IMR-90 (cell line): ENCODE measurements around the gene IQCK. TPM values are rescaled to one million over a fixed set of nuclear protein-coding genes. Genes with fewer than 3 reads are reported as not detected.

ENCODE experiments used
- ATAC-seq: fragments of 200-7000 bp; cut with Tn5 transposase; 2 replicates; pipeline ENCODE4 v1.9.1; 2020; ENCODE audit warnings: low read depth, mild to moderate bottlenecking, moderate library complexity
- BruUV-seq: library from RNA; stranded (reverse); fragments of 400-500 nt; replicated peaks from 2 replicates; lab custom pipeline; 2021; lab: Mats Ljungman, UMichigan
- CTCF ChIA-PET: fragments of 300-600 bp; formaldehyde crosslinking; extraction: SDS; loops from one replicate; lab custom pipeline; 2021; ENCODE audit warnings: antibody characterized with exemption; lab: Yijun Ruan, JAX
- POLR2A ChIA-PET: fragments of 300-600 bp; sonication (Branson Sonifier 250); formaldehyde crosslinking; loops from one replicate; lab custom pipeline; 2022; ENCODE audit warnings: antibody characterized with exemption; ENCODE audit not compliant: unreplicated experiment; lab: Charles Lee
- DNase-seq: peaks from one replicate; pipeline ENCODE4 v3.0.0; 2013
- H2AFZ ChIP-seq: replicated peaks from 2 replicates; pipeline ENCODE3; 2013; ENCODE audit warnings: low read length, mild to moderate bottlenecking; ENCODE audit not compliant: poor library complexity
- H2AK5ac ChIP-seq: 2 replicates; pipeline ENCODE4 v1.6.1; 2013; ENCODE audit warnings: low read depth, low read length, inconsistent platforms
- H2AK9ac ChIP-seq: replicated peaks from 2 replicates; pipeline ENCODE3; 2013; ENCODE audit warnings: mild to moderate bottlenecking, low read depth, low read length, moderate library complexity; ENCODE audit not compliant: poor library complexity
- H2BK120ac ChIP-seq: 2 replicates; pipeline ENCODE4 v1.6.1; 2013; ENCODE audit warnings: low read depth, low read length, inconsistent platforms
- H2BK15ac ChIP-seq: 3 replicates; pipeline ENCODE4 v1.6.1; 2013; ENCODE audit warnings: low read depth, low read length, inconsistent platforms
- H2BK20ac ChIP-seq: 2 replicates; pipeline ENCODE4 v1.6.1; 2013; ENCODE audit warnings: low read depth, mild to moderate bottlenecking, inconsistent platforms, low read length, moderate library complexity
- H2BK5ac ChIP-seq: 2 replicates; pipeline ENCODE4 v1.6.1; 2013; ENCODE audit warnings: mild to moderate bottlenecking, low read depth, low read length, inconsistent platforms; ENCODE audit not compliant: poor library complexity, severe bottlenecking
- H3K14ac ChIP-seq: replicated peaks from 2 replicates; pipeline ENCODE4 v1.6.1; 2013; ENCODE audit warnings: low read depth, low read length, inconsistent platforms
- H3K18ac ChIP-seq: 2 replicates; pipeline ENCODE4 v1.6.1; 2013; ENCODE audit warnings: low read depth, low read length, control low read depth
- H3K23ac ChIP-seq: 2 replicates; pipeline ENCODE4 v1.6.1; 2013; ENCODE audit warnings: low read depth, low read length, inconsistent platforms
- H3K27ac ChIP-seq: 2 replicates; pipeline ENCODE4 v1.5.1; 2013; ENCODE audit warnings: mild to moderate bottlenecking, control low read depth, low read length; ENCODE audit not compliant: insufficient read depth
- H3K27me3 ChIP-seq: 2 replicates; pipeline ENCODE4 v1.6.1; 2013; ENCODE audit warnings: low read length; ENCODE audit not compliant: control insufficient read depth, insufficient read depth
- H3K36me3 ChIP-seq: 2 replicates; pipeline ENCODE4 v1.6.1; 2013; ENCODE audit warnings: low read length, mixed read lengths; ENCODE audit not compliant: control insufficient read depth, insufficient read depth
- H3K4ac ChIP-seq: 2 replicates; pipeline ENCODE4 v1.6.1; 2013; ENCODE audit warnings: low read depth, low read length, inconsistent platforms
- H3K4me1 ChIP-seq: 2 replicates; pipeline ENCODE4 v1.6.1; 2013; ENCODE audit warnings: low read length, mixed read lengths; ENCODE audit not compliant: control insufficient read depth, insufficient read depth
- H3K4me2 ChIP-seq: 2 replicates; pipeline ENCODE4 v1.6.1; 2013; ENCODE audit warnings: low read depth, mild to moderate bottlenecking, control low read depth, low read length, moderate library complexity
- H3K4me3 ChIP-seq: 2 replicates; pipeline ENCODE4 v1.5.1; 2013; ENCODE audit warnings: low read depth, mild to moderate bottlenecking, control low read depth, low read length, moderate library complexity; ENCODE audit not compliant: insufficient read depth
- H3K56ac ChIP-seq: 2 replicates; pipeline ENCODE4 v1.6.1; 2013; ENCODE audit warnings: low read length, inconsistent platforms; ENCODE audit not compliant: insufficient read depth; ENCODE audit errors: extremely low read depth
- H3K79me1 ChIP-seq, 2 experiments: 2 replicates each; pipeline ENCODE4 v1.6.1; 2013; ENCODE audit warnings: low read length in 2 of 2, inconsistent platforms in 1 of 2, low read depth in 1 of 2
- H3K9ac ChIP-seq: 2 replicates; pipeline ENCODE4 v1.6.1; 2013; ENCODE audit warnings: low read depth, low read length, control low read depth
- H3K9me1 ChIP-seq: 2 replicates; pipeline ENCODE4 v1.6.1; 2013; ENCODE audit warnings: low read length, inconsistent platforms; ENCODE audit not compliant: insufficient read depth
- H3K9me3 ChIP-seq: 2 replicates; pipeline ENCODE4 v1.6.1; 2013; ENCODE audit warnings: low read length; ENCODE audit not compliant: control insufficient read depth, insufficient read depth
- H4K20me1 ChIP-seq: 2 replicates; pipeline ENCODE4 v1.6.1; 2013; ENCODE audit warnings: low read length, inconsistent platforms; ENCODE audit not compliant: insufficient read depth
- H4K5ac ChIP-seq: 2 replicates; pipeline ENCODE4 v1.6.1; 2013; ENCODE audit warnings: mild to moderate bottlenecking, low read depth, low read length, control low read depth
- H4K8ac ChIP-seq, 2 experiments: 2 replicates each; pipeline ENCODE4 v1.6.1; 2013; ENCODE audit warnings: low read depth in 2 of 2, low read length in 2 of 2, control low read depth in 1 of 2, inconsistent platforms in 1 of 2
- H4K91ac ChIP-seq: 2 replicates; pipeline ENCODE4 v1.6.1; 2013; ENCODE audit warnings: low read depth, low read length, inconsistent platforms; ENCODE audit not compliant: insufficient read depth
- BHLHE40 ChIP-seq: fragments of 150-350 bp; IDR thresholded peaks from 2 replicates; pipeline ENCODE4 v1.6.1; 2016; ENCODE audit warnings: mild to moderate bottlenecking, low read depth, low read length
- CEBPB ChIP-seq: IDR thresholded peaks from 2 replicates; pipeline ENCODE4 v1.6.1; 2012; ENCODE audit warnings: low read depth, low read length, improper control_type of control experiment
- CHD1 ChIP-seq: IDR thresholded peaks from 2 replicates; pipeline ENCODE4 v1.6.1; 2012; ENCODE audit warnings: low read depth, low read length, improper control_type of control experiment
- CTCF ChIP-seq: conservative IDR thresholded peaks from 2 replicates; pipeline ENCODE4 v1.5.1; 2012; ENCODE audit warnings: mild to moderate bottlenecking, low read depth, low read length, improper control_type of control experiment
- FOS ChIP-seq: fragments of 150-350 bp; IDR thresholded peaks from 2 replicates; pipeline ENCODE4 v1.6.1; 2016; ENCODE audit warnings: low read depth, low read length
- MAFK ChIP-seq: IDR thresholded peaks from 2 replicates; pipeline ENCODE4 v1.6.1; 2012; ENCODE audit warnings: low read depth, low read length, improper control_type of control experiment
- MAZ ChIP-seq: IDR thresholded peaks from 2 replicates; pipeline ENCODE4 v1.6.1; 2012; ENCODE audit warnings: low read depth, mild to moderate bottlenecking, low read length, improper control_type of control experiment, moderate library complexity, borderline replicate concordance
- MXI1 ChIP-seq: IDR thresholded peaks from 2 replicates; pipeline ENCODE4 v1.6.1; 2012; ENCODE audit warnings: low read depth, mild to moderate bottlenecking, low read length, moderate library complexity, borderline replicate concordance
- NFE2L2 ChIP-seq: fragments of 150-350 bp; IDR thresholded peaks from 2 replicates; pipeline ENCODE4 v1.6.1; 2016; ENCODE audit warnings: low read depth, mild to moderate bottlenecking, low read length
- POLR2A ChIP-seq: IDR thresholded peaks from 2 replicates; pipeline ENCODE4 v1.6.1; 2012; ENCODE audit warnings: mild to moderate bottlenecking, low read depth, low read length
- RAD21 ChIP-seq: IDR thresholded peaks from 2 replicates; pipeline ENCODE4 v1.6.1; 2012; ENCODE audit warnings: low read length, improper control_type of control experiment
- RCOR1 ChIP-seq: IDR thresholded peaks from 2 replicates; pipeline ENCODE4 v1.6.1; 2012; ENCODE audit warnings: mild to moderate bottlenecking, low read length, improper control_type of control experiment; ENCODE audit not compliant: insufficient replicate concordance
- RFX5 ChIP-seq: IDR thresholded peaks from 2 replicates; pipeline ENCODE4 v1.8.0; 2012; ENCODE audit warnings: low read depth, mild to moderate bottlenecking, low read length, moderate library complexity
- SMC3 ChIP-seq: fragments of 150-350 bp; IDR thresholded peaks from 2 replicates; pipeline ENCODE4 v1.6.1; 2016; ENCODE audit warnings: low read depth, mild to moderate bottlenecking, antibody characterized with exemption, low read length, moderate library complexity
- USF2 ChIP-seq: fragments of 150-350 bp; IDR thresholded peaks from 2 replicates; pipeline ENCODE4 v1.6.1; 2017; ENCODE audit warnings: mild to moderate bottlenecking, antibody characterized with exemption, low read length, low read depth
- WGBS, 2 experiments: methylation state at CpG; one replicate each; pipeline versions ENCODE4 v1.1.5 to v1.1.7; 2013; ENCODE audit warnings: missing lambda C conversion rate in 2 of 2; ENCODE audit not compliant: insufficient read length in 1 of 2; ENCODE audit errors: extremely low coverage in 2 of 2; 5-methylcytosine and 5-hydroxymethylcytosine counted together
- dilution Hi-C: fragments of 300-500 bp; cut with HindIII; formaldehyde crosslinking; loops from one replicate; pipeline ENCODE4 v1.14.3; 2018; ENCODE audit warnings: low sequenced_read_pairs; ENCODE audit not compliant: unreplicated experiment
- in situ Hi-C: fragments of 300-500 bp; cut with MboI; formaldehyde crosslinking; loops from 3 replicates; pipeline ENCODE4 v1.14.3; 2019; ENCODE audit warnings: low sequenced_read_pairs, inconsistent platforms, mixed read lengths
- intact Hi-C: fragments of 100-400 bp; cut with micrococcal nuclease; formaldehyde crosslinking; loops from 2 replicates; pipeline ENCODE4 v1.10.0; 2022
- polyA plus RNA-seq, 3 experiments: library from polyadenylated mRNA; depleted of rRNA; stranded (reverse); fragments of >200 nt; gene quantifications; 2 replicates each; pipeline ENCODE4 v1.2.3, GENCODE V29; 2012; ENCODE audit warnings: low replicate concordance in 1 of 3
- total RNA-seq: library from RNA; depleted of rRNA; stranded (reverse); fragments of >200 nt; gene quantifications from 2 replicates; pipeline ENCODE4 v1.2.3, GENCODE V29; 2012
- TF ChIP-seq, protein P1 (sequence below): fragments of 150-350 bp; IDR thresholded peaks from 2 replicates; pipeline ENCODE4 v1.6.1; 2016; ENCODE audit warnings: low read depth, mild to moderate bottlenecking, low read length, moderate library complexity, borderline replicate concordance

IQCK gene
- total and polyA plus RNA-seq, 2 of the 4 experiments (the other 2 are of a cell fraction): 4.1 to 5.4 TPM

GRCh38 chr16:19835196-19835595, 117.1 kb downstream of the IQCK start:
- no CpG with 5 or more reads among the region's 3 CpGs for WGBS, 2 experiments
- Histone ChIP-seq H2AFZ (no peak overlapping the region), H4K91ac (no peak overlapping the region), H2BK20ac (no peak overlapping the region), H2AK9ac (no peak overlapping the region), H4K8ac (no peak overlapping the region), H4K20me1 (no peaks in the 10 kb centered on the region), H2AK5ac (no peak overlapping the region), H3K27me3 (no peaks in the 10 kb centered on the region), H2BK15ac (no peak overlapping the region), H3K9me3 (no peaks in the 10 kb centered on the region), H3K79me1 (no peaks in the 10 kb centered on the region), H4K5ac (no peak overlapping the region), H3K4ac (no peak overlapping the region), H3K14ac (no peak overlapping the region), H3K36me3 (no peaks in the 10 kb centered on the region), H3K9ac (no peak overlapping the region), H2BK5ac (no peak overlapping the region), H3K18ac (no peak overlapping the region), H2BK120ac (no peak overlapping the region), H3K56ac (no peak overlapping the region), H3K27ac (no peak overlapping the region), H3K4me3 (no peak overlapping the region), H3K4me2 (no peak overlapping the region), H3K23ac (no peak overlapping the region), H3K9me1 (peaks cover 5% of the 10 kb centered on the region; the same call in 1 of the 2 replicates), H3K4me1 (peaks cover 4% of the 10 kb centered on the region)
- DNase-seq (no peak), ATAC-seq (no peak)
- dilution Hi-C loops (no loop called here), in situ Hi-C loops (no loop called here), intact Hi-C loops (loop anchor here (5.0 kb wide), 1 partner anchor 88 kb away; no protein-coding TSS in a partner anchor)
- ChIA-PET CTCF (no interaction called here), POLR2A (no interaction called here)
- TF ChIP-seq CTCF (no peak), RCOR1 (no peak), FOS (no peak), RAD21 (no peak), CHD1 (no peak), BHLHE40 (no peak), SMC3 (no peak), POLR2A (no peak), MAFK (no peak), RFX5 (no peak), NFE2L2 (no peak), MXI1 (no peak), MAZ (no peak), USF2 (no peak), CEBPB (no peak)
- TF ChIP-seq, protein P1, sequence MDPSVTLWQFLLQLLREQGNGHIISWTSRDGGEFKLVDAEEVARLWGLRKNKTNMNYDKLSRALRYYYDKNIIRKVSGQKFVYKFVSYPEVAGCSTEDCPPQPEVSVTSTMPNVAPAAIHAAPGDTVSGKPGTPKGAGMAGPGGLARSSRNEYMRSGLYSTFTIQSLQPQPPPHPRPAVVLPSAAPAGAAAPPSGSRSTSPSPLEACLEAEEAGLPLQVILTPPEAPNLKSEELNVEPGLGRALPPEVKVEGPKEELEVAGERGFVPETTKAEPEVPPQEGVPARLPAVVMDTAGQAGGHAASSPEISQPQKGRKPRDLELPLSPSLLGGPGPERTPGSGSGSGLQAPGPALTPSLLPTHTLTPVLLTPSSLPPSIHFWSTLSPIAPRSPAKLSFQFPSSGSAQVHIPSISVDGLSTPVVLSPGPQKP: no peak
- no TSS peak for BruUV-seq
